Fibroblast of skin of right quadriceps (primary cell): ENCODE data around the gene MYEOV.

Experiments
- DNase-seq: peaks from one replicate; pipeline ENCODE4 v3.0.0-alpha.2; 2013

MYEOV gene

DNA sequence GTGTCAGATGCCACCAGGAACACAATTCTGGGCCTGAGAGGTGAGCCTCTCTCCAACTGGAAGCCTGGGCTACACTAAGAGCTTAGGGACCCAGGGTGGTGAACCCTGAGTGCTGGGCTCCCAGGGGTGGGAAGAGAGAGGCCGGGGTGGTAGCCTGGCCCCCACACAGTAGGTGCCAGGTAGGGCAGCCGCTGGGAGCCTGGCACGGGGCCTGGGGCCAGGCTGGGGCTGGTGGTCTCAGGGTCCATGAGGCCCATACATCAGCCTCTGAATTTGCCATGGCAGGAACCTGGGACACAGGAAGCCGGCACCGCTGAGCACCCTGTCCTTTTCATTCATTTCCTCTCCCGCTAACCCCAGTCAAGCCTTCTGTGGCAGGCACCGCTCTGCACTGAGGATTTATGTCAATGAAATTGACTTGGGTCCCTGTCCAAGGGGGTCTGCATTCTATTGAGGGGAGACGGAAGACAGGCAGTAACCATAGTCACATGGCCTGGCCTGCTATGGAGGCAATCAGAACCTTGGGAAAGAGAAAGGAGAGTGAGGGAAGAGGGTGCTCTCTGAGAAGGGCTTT is 8.6 kb downstream of the MYEOV start:
- DNase-seq: no peak

DNA sequence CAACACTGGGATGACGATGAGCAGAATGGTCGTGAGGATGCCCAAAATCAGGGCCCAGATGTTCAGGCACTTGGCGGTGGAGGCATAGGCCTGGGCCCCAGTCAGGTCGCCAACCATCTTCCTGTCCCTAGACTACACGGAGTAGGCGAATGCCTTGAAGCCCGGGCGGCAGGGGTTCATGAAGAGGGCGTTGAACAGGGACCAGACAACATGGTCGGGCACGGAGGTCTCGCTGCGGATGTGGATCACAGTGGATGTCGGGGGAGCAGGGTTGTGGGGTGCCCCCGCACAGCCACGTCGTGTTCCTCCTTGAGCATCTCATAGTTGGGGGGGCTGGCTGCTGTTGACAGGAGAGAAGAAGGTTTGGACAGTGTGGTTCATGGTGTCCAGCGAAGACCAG is 9.5 kb downstream of the MYEOV start:
- DNase-seq: no peak

DNA sequence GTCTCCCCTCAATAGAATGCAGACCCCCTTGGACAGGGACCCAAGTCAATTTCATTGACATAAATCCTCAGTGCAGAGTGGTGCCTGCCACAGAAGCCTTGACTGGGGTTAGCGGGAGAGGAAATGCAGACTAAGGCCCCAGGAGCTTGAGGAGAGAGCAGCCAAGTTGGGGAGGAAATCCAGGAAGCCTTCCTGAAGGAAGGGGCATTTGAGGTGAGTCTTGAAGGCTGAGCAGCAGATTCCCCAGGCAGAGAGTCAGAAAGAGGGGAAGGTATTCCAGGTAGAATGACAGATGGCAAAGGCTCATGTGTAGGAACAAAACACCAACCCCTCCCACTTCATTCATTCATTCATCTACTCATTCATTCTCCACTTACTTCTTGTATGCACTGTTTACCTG is 10.3 kb downstream of the MYEOV start:
- DNase-seq: no peak

- DNase-seq: no peak
Measured at GRCh38 chr11:69304686-69305085, 10.7 kb downstream of the MYEOV start.

- DNase-seq: no peak
Measured at GRCh38 chr11:69305885-69306540, 12.1 kb downstream of the MYEOV start.

DNA sequence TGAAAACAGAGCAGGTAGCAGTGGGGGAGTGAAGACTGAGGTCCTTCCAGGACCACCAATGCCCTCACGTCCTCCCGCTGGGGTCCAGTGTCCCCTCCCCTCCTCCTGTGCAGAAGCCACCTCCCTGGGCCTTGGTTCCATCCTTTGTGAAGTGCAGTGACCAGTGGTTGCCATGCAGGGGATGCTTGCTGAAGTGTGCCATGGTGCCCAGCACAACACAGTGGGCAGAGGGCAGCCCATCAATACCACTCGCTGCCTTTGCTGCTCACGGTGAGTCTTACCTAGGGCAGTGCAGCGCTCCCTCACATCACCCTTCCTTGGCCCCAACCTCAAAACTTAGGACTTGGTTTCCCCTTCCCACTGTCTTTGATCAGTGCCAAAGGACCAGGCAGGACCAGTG is 12.9 kb downstream of the MYEOV start:
- DNase-seq: no peak

- DNase-seq: no peak
Measured at GRCh38 chr11:69307421-69307820, 13.5 kb downstream of the MYEOV start.

- DNase-seq: no peak
Measured at GRCh38 chr11:69307871-69308431, 14.0 kb downstream of the MYEOV start.

GRCh38 chr11:69308491-69308911 is 14.5 kb downstream of the MYEOV start:
- no peak for DNase-seq

GRCh38 chr11:69308936-69309615 is 15.1 kb downstream of the MYEOV start:
- DNase-seq: no peak

DNA sequence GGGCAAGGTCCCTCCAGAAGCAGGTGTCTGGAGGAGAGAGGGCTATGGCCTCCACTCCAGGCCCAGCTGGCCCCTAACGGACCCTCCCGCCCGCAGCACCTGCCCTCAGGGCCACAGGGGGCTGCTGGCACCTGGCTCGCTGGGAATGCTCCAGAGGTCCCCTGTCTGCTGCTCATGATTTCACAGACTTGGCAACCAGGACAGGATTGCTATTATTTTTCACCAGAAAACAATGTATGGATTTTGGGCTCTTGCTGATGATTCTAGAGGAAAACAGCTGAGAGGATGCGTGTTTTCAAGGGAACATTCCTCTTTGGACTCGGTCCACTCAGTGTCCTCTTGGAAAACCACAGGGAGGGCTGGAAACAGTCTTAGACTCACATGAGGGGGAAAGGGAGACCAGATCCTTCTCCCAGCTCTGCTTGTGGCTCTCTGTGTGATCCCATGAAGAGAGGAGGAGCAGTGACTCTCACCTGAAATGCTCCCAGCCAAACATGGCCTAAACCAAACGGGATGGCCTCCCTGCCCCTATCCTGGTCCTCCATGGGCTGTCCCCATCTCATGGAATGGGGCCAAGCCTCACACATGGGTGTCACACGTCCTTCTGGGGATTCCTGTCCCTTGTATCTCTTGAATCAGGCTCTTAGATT is 15.8 kb downstream of the MYEOV start:
- DNase-seq: peak; percentile 42

GRCh38 chr11:69310351-69310750 is 16.4 kb downstream of the MYEOV start:
- DNase-seq: no peak

DNA sequence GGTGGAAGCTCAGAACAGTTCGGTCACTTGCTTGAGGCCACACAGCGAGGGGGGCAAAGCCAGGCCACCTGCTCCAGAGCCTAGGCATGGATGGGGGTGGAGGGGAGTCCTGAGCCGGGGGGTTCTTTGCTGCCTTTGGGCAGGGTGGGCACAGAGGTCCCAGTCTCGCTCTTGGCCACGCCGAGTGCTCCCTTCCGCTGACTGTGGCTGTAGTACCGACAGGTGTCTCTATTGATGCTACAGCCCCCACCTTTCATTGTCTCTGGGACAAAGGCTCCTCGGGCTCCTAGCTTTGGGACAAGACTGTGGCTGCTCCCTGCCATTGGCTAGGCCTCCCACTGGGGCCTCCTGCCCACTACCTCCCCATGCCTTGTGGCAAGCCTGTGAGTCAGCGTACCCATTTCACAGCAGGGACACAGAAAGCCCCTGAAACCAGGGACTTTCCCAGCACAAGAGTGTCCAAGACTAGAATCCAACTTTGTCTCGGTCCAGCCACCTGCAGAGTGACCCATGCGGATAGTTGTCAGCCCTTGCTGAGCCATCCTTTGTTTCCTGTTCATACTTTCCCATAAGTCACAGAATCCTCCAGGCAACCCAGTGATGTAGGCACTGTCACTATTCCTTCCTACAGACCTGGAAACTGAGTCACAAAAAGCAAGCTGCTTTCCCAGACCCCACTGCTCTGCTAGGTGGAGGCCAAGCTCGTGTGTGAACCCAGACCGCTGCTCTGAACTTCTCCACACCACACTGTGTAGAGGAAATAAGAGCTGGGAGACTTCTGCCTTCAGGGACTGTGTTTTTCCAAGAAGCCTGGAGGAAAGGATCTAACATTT is 17.2 kb downstream of the MYEOV start:
- DNase-seq: no peak

DNA sequence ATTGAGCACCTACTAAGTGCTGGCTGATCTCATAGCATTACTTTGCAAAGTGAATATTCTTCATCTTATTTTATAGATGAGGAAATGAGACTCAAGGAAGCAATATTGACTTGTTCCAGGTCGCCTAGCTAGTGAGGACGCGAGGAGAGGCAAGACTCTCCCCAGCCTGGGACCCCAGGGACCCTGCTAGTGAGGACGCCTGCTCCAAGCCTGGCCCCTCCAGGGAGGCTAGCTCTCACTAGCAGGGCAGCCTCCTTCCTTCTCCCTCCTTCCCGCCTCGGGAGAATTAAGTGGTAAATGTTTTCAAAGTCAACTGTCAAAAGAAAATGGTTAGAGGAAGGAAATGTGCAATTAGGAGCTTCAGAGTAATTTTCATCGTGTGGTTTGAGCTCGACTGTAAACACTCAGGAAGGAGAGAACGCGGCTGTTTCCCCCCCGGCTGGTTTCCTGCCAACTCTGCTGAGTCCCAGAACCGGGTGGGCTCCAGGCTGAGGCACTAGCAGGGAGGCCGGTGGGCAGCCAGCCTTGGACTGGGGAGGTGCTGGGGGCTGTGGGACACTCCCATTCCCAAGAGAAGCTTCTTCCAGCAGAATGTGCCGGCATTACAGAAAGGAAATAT is 17.9 kb downstream of the MYEOV start:
- peak; percentile 59 for DNase-seq

DNA sequence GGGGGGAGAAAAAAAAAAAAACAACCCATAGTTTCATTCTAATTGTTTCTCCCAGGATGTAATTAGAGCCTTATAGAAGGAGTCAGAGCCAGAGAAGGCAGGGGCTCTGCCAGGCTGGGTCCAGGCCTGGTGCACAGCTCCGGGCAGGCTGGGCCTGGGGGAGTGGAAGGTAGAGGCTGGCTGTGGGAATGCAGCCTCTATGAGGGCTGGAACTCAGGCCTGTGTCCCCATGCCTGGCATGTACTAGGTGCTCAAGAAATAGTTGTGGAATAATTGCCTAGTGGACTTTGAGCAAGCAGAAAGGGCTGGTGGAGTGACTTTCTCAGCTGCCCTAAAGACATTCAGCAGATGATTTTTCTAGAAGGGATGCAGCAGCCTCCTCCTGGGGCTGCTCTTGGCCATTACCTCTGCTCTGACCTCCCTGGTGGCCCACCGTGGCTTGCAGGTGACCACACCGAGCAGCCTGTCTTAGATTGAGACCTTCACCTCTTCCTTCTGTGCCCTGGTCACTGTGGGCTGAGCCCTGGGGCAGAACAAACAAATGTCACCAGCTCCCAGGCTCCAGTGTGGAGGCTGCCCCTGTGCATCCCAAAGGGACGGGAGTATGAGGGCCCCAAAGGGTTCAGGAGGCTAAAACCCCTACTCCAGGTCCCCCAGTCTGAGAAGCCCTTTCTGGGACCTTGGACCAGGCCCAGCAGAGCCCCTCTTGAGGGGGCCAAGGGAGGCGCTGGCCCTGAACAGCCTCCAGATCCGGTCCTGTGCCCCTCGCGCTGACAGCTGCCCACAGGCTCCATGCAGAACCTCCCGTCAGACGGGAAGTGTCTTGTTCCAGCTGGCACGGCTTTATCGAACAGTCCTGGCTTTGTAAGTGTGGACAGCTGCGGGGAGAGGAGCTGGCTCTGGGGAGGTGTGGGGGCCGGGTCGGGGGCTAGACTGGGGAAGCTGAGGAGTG is 18.8 kb downstream of the MYEOV start:
- no peak for DNase-seq

- DNase-seq: no peak
Measured at GRCh38 chr11:69313992-69314391, 20.0 kb downstream of the MYEOV start.

DNA sequence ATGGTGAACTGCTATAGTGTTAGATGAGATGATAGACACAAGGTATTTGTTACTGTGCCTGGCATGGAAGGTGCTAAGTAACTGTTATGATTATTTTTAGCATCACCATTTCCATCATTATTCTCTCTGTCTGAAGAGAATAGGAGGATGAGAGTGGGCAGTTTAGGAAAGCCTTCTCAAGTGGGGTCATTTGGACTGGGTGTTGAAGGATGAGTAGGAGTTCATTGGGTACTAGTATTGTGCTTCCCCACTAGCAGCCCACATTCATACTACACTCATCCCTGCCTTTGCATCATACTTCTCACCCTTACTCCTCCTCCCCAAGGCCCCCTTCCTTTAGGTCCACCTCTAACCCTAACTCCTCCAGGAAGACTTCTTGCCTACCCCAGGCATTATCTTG is 20.6 kb downstream of the MYEOV start:
- no peak for DNase-seq

- DNase-seq: no peak
Measured at GRCh38 chr11:69316956-69317355, 23.0 kb downstream of the MYEOV start.

DNA sequence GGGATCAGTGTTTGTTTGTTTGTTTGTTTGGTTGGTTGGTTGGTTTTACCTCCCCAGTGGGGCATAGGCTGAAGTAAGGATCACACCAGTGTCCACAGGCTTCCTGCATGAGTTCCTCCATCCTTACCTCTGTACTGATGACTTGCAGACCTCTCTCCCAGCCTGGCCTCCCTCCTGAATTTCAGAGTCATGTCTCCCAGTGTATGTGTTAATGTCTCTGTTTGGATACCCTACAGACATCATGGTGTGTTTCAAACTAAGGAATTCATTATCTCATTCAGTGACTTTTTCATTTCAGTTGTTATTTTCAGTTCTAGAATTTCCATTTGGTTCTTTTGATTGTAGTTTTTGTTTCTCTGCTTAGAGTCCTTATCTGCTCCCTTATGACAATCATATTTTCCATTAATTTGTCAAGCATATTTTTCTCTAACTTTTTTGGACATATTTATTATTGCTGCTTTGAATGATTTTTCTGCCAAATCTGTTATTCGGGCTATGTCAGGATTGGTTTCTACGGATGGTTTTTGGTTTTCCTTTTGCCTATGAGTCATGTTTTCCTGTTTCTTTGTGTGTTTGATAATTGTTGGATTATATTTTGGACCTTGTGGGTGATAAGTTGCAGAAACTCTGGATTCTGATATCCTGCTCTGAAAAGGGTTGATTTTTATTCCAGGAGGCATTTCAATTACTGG is 23.6 kb downstream of the MYEOV start:
- DNase-seq: peak; percentile 25

DNA sequence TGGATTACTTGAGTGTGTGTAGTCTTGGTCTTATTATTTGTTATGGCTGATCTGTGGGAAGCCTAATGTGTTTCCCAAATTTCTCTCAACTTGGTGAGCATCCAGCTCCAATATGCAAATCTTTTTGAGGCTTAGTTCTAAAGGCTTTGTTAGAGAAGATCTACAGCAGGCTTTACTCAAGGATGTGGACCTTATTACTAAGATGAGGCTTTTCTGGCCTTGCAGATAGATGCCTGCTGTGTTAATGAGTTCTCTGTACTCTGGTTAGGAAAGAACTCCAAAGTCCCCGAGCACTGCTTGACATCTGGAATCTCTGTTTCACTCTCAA is 24.1 kb downstream of the MYEOV start:
- no peak for DNase-seq
